Measurements from ENCODE around the gene ASB18.

- TF ChIP-seq CTCF (IDR thresholded peaks at IDR 0.05; ENCODE audit: control extremely low read depth in 1 of 3, insufficient read depth in 1 of 3, low read depth in 1 of 3, low read length in 3 of 3) = no peak
- no peak for TF ChIP-seq BCL11A (IDR thresholded peaks at IDR 0.05; ENCODE audit: low read depth in 2 of 2, low read length in 2 of 2)
- TF ChIP-seq CHD2 (IDR thresholded peaks at IDR 0.05; ENCODE audit: low read length) = no peak
- no peak for TF ChIP-seq RBBP5 (IDR thresholded peaks at IDR 0.05; ENCODE audit: borderline replicate concordance, low read depth, low read length)
- no peak for TF ChIP-seq KDM4A (IDR thresholded peaks at IDR 0.05; ENCODE audit: low read depth, low read length, severe bottlenecking)
- no peak for TF ChIP-seq KDM1A (IDR thresholded peaks at IDR 0.05; ENCODE audit: borderline replicate concordance, low read length)
These were observed at the start of gene ASB18 for GRCh38 chr2:236264256-236264655.

Data from H1 (cell line).